HepG2 (cell line): ENCODE measurements around the gene ZNF394. TPM values are rescaled to one million over a fixed set of nuclear protein-coding genes. Genes with fewer than 3 reads are reported as not detected.

Source experiments
- ARNT2 ChIP-seq: sonication (generic); formaldehyde crosslinking; IDR thresholded peaks from 2 replicates; pipeline ENCODE4 v1.8.0; 2022; ENCODE audit warnings: mild to moderate bottlenecking, low read depth, missing genetic modification reagents, moderate library complexity
- ATF7-NPFF ChIP-seq: sonication (generic); formaldehyde crosslinking; IDR thresholded peaks from 2 replicates; pipeline ENCODE4 v1.8.1; 2023; ENCODE audit warnings: mild to moderate bottlenecking, low read depth, missing genetic modification reagents, moderate library complexity
- CEBPB ChIP-seq: IDR thresholded peaks from 2 replicates; pipeline ENCODE4 v1.6.1; 2011; ENCODE audit warnings: low read depth, low read length, improper control_type of control experiment, borderline replicate concordance
- HNRNPK ChIP-seq: fragments of 200-400 bp; formaldehyde crosslinking; IDR thresholded peaks from 2 replicates; pipeline ENCODE4 v1.6.1; 2018; ENCODE audit warnings: low read length, low read depth, moderate library complexity, mild to moderate bottlenecking; ENCODE audit not compliant: poor library complexity, severe bottlenecking
- HOXA5 ChIP-seq: sonication (generic); formaldehyde crosslinking; IDR thresholded peaks from 2 replicates; pipeline ENCODE4 v1.4.0; 2020; ENCODE audit warnings: missing genetic modification reagents
- IRF2 ChIP-seq: IDR thresholded peaks from 2 replicates; pipeline ENCODE4 v1.6.1; 2018; ENCODE audit warnings: missing genetic modification reagents, missing compliant biosample characterization
- MIER3 ChIP-seq: IDR thresholded peaks from 2 replicates; pipeline ENCODE4 v1.6.1; 2016; ENCODE audit warnings: missing compliant biosample characterization, borderline replicate concordance
- MTF2 ChIP-seq: sonication (generic); formaldehyde crosslinking; IDR thresholded peaks from 2 replicates; pipeline ENCODE4 v1.5.0; 2020; ENCODE audit warnings: missing genetic modification reagents, borderline replicate concordance
- NR2F2 ChIP-seq: IDR thresholded peaks from 2 replicates; pipeline ENCODE4 v1.6.1; 2012; ENCODE audit warnings: low read depth, inconsistent platforms, borderline replicate concordance
- TBP ChIP-seq: sonication (generic); formaldehyde crosslinking; IDR thresholded peaks from 2 replicates; pipeline ENCODE4 v1.5.0; 2020; ENCODE audit warnings: missing genetic modification reagents
- TOPORS ChIP-seq: sonication (generic); formaldehyde crosslinking; IDR thresholded peaks from 2 replicates; pipeline ENCODE4 v1.8.0; 2023; ENCODE audit warnings: mild to moderate bottlenecking, missing genetic modification reagents
- ZFP37 ChIP-seq: sonication (generic); formaldehyde crosslinking; IDR thresholded peaks from 2 replicates; pipeline ENCODE4 v1.4.0; 2020; ENCODE audit warnings: missing genetic modification reagents, borderline replicate concordance
- ZNF256 ChIP-seq: sonication (generic); formaldehyde crosslinking; conservative IDR thresholded peaks from 2 replicates; pipeline ENCODE4 v1.4.0; 2020; ENCODE audit warnings: missing genetic modification reagents
- ZNF30 ChIP-seq: sonication (generic); formaldehyde crosslinking; IDR thresholded peaks from 2 replicates; pipeline ENCODE4 v1.5.0; 2020; ENCODE audit warnings: mild to moderate bottlenecking, missing genetic modification reagents
- ZNF34 ChIP-seq: sonication (generic); formaldehyde crosslinking; IDR thresholded peaks from 2 replicates; pipeline ENCODE4 v1.4.0; 2020; ENCODE audit warnings: mild to moderate bottlenecking, missing genetic modification reagents, borderline replicate concordance
- ZNF432 ChIP-seq: sonication (generic); formaldehyde crosslinking; IDR thresholded peaks from 2 replicates; pipeline ENCODE4 v1.5.0; 2020; ENCODE audit warnings: missing genetic modification reagents, mild to moderate bottlenecking, borderline replicate concordance
- ZNF577 ChIP-seq: sonication (generic); formaldehyde crosslinking; IDR thresholded peaks from 2 replicates; pipeline ENCODE4 v1.4.0; 2020; ENCODE audit warnings: mild to moderate bottlenecking, low read depth, missing genetic modification reagents, borderline replicate concordance
- ZNF629 ChIP-seq: sonication (generic); formaldehyde crosslinking; conservative IDR thresholded peaks from 2 replicates; pipeline ENCODE4 v1.5.0; 2020; ENCODE audit warnings: missing genetic modification reagents
- ZNF7 ChIP-seq: IDR thresholded peaks from 2 replicates; pipeline ENCODE4 v1.6.1; 2016; ENCODE audit warnings: missing biosample characterization, missing genetic modification reagents
- ZSCAN21 ChIP-seq: sonication (generic); formaldehyde crosslinking; IDR thresholded peaks from 2 replicates; pipeline ENCODE4 v1.8.0; 2022; ENCODE audit warnings: mild to moderate bottlenecking, missing genetic modification reagents, moderate library complexity, borderline replicate concordance
- ZSCAN9 ChIP-seq: IDR thresholded peaks from 2 replicates; pipeline ENCODE4 v1.6.1; 2016; ENCODE audit warnings: borderline replicate concordance
- polyA plus RNA-seq, 8 experiments: library from polyadenylated mRNA; depleted of rRNA in 3 of 8; stranded (reverse) in 7 of 8; unstranded in 1 of 8; fragments of >200 nt; fragmentation: Illumina TruSeq in 4 of 8; extraction: Trizol in 4 of 8; gene quantifications; 2 replicates each; pipeline versions ENCODE4 v1.2.1 to v1.2.3, GENCODE V29; 2011 to 2016; ENCODE audit warnings: low read depth in 4 of 8, missing spikeins in 1 of 8, mixed read lengths in 1 of 8; ENCODE audit not compliant: insufficient read depth in 1 of 8
- total RNA-seq, 5 experiments: library from RNA; depleted of rRNA; stranded (reverse); fragments of >200 nt; fragmentation: Illumina TruSeq; extraction: Trizol; gene quantifications; 2 replicates each; pipeline ENCODE4 v1.2.3, GENCODE V29; 2016; ENCODE audit warnings: low read depth in 1 of 5
- TF ChIP-seq, protein P1 (sequence below): sonication (generic); formaldehyde crosslinking; IDR thresholded peaks from 2 replicates; pipeline ENCODE4 v1.4.0; 2020; ENCODE audit warnings: mild to moderate bottlenecking, missing genetic modification reagents
- TF ChIP-seq, protein P2 (sequence below): sonication (generic); formaldehyde crosslinking; IDR thresholded peaks from 2 replicates; pipeline ENCODE4 v1.5.1; 2020; ENCODE audit warnings: missing genetic modification reagents, mild to moderate bottlenecking, borderline replicate concordance
- TF ChIP-seq, protein P3 (sequence below): sonication (generic); formaldehyde crosslinking; IDR thresholded peaks from 2 replicates; pipeline ENCODE4 v1.4.0; 2020; ENCODE audit warnings: missing genetic modification reagents, borderline replicate concordance
- TF ChIP-seq, protein P4 (sequence below): sonication (generic); formaldehyde crosslinking; conservative IDR thresholded peaks from 2 replicates; pipeline ENCODE4 v1.4.0; 2020; ENCODE audit warnings: missing genetic modification reagents

ZNF394 gene
- total and polyA plus RNA-seq, 2 of the 13 experiments (the other 11 are each of a cell fraction or from before 2014, with no cell fraction given) = 7.8 to 19.6 TPM

DNA sequence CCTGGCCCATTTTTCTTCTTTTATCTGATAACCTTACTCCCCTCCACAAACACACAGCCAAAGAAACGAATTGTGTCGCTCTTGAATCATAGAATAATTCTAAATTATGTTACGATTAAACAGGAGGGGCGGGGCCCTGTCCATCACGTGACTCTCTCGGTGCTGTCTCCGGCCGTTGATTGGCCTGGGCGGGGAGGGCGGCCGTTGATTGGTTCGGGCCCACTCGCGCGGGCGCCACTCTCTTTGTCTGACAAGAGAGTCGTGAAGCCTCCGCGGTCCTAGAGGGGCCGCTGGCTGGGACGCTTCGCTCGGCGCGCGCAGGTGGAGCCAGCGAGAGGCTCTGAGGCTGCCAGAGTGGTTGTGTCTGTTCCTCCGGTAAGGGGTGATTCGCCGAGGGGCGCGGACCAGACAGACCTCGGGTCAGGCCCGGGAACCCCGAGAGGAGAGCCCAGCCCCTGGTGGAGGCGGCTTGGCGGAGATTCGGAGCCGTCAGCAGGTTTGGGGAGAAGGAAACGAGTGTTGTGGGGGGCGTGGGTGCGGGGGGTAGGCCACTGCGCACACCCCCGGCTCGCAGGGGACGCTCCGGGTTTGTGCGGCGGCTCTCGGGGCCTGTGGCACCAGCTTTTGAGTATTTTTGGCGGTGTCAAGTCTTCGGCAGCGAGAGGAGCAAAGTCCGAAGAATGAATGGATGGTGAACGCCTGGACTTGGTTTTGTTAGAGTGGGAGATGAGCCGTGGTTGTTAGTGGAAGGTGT lies 27.3 kb downstream of the ZNF394 start, which contains the start of gene ZNF789 (continued):
- TF ChIP-seq, protein P1, sequence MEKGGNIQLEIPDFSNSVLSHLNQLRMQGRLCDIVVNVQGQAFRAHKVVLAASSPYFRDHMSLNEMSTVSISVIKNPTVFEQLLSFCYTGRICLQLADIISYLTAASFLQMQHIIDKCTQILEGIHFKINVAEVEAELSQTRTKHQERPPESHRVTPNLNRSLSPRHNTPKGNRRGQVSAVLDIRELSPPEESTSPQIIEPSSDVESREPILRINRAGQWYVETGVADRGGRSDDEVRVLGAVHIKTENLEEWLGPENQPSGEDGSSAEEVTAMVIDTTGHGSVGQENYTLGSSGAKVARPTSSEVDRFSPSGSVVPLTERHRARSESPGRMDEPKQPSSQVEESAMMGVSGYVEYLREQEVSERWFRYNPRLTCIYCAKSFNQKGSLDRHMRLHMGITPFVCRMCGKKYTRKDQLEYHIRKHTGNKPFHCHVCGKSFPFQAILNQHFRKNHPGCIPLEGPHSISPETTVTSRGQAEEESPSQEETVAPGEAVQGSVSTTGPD (CRISPR knock-in tag) = no peak
- peak; percentile 50; the same call in 1 of the 2 replicates for TF ChIP-seq ARNT2
- 0 out of 2 replicates have a peak, but pooled peaks have one; percentile 62 for TF ChIP-seq ZNF34 (CRISPR knock-in tag)
- peak; percentile 82 for TF ChIP-seq ATF7-NPFF (CRISPR knock-in tag)
- no peak for TF ChIP-seq ZSCAN21 (CRISPR knock-in tag)
- no peak for TF ChIP-seq ZNF256 (CRISPR knock-in tag)
- TF ChIP-seq ZNF629 (CRISPR knock-in tag) = peak; percentile 4; the same call in 1 of the 2 replicates
- no peak for TF ChIP-seq HOXA5 (CRISPR knock-in tag)
- no peak for TF ChIP-seq ZFP37 (CRISPR knock-in tag)
- peak; percentile 37; the same call in 1 of the 2 replicates for TF ChIP-seq IRF2 (CRISPR knock-in tag)
- TF ChIP-seq TOPORS (CRISPR knock-in tag) = no peak
- TF ChIP-seq, protein P2, sequence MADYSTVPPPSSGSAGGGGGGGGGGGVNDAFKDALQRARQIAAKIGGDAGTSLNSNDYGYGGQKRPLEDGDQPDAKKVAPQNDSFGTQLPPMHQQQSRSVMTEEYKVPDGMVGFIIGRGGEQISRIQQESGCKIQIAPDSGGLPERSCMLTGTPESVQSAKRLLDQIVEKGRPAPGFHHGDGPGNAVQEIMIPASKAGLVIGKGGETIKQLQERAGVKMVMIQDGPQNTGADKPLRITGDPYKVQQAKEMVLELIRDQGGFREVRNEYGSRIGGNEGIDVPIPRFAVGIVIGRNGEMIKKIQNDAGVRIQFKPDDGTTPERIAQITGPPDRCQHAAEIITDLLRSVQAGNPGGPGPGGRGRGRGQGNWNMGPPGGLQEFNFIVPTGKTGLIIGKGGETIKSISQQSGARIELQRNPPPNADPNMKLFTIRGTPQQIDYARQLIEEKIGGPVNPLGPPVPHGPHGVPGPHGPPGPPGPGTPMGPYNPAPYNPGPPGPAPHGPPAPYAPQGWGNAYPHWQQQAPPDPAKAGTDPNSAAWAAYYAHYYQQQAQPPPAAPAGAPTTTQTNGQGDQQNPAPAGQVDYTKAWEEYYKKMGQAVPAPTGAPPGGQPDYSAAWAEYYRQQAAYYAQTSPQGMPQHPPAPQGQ = no peak
- TF ChIP-seq ZNF7 = no peak
- TF ChIP-seq ZNF432 (CRISPR knock-in tag) = no peak
- TF ChIP-seq, protein P3, sequence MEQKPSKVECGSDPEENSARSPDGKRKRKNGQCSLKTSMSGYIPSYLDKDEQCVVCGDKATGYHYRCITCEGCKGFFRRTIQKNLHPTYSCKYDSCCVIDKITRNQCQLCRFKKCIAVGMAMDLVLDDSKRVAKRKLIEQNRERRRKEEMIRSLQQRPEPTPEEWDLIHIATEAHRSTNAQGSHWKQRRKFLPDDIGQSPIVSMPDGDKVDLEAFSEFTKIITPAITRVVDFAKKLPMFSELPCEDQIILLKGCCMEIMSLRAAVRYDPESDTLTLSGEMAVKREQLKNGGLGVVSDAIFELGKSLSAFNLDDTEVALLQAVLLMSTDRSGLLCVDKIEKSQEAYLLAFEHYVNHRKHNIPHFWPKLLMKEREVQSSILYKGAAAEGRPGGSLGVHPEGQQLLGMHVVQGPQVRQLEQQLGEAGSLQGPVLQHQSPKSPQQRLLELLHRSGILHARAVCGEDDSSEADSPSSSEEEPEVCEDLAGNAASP (CRISPR knock-in tag) = no peak
- no peak for TF ChIP-seq CEBPB
- no peak for TF ChIP-seq MIER3 (CRISPR knock-in tag)
- TF ChIP-seq NR2F2 = no peak
- TF ChIP-seq, protein P4, sequence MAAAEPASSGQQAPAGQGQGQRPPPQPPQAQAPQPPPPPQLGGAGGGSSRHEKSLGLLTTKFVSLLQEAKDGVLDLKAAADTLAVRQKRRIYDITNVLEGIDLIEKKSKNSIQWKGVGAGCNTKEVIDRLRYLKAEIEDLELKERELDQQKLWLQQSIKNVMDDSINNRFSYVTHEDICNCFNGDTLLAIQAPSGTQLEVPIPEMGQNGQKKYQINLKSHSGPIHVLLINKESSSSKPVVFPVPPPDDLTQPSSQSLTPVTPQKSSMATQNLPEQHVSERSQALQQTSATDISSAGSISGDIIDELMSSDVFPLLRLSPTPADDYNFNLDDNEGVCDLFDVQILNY (CRISPR knock-in tag) = peak; percentile 59; the same call in 1 of the 2 replicates
- no peak for TF ChIP-seq TBP
- no peak for TF ChIP-seq MTF2
- TF ChIP-seq ZSCAN9 (CRISPR knock-in tag) = no peak
- TF ChIP-seq ZNF577 (CRISPR knock-in tag) = no peak
- no peak for TF ChIP-seq ZNF30 (CRISPR knock-in tag)
- no peak for TF ChIP-seq HNRNPK
